HG03097 (cell line): Measurements from ENCODE around the gene SLC22A16.
"Not testable (repeated sequence)": the region's sequence is repeated elsewhere in the genome, so short reads cannot be mapped to it uniquely, and the experiment has no call there.

ENCODE experiments used
- ATAC-seq: cut with Tn5 transposase; IDR thresholded peaks from one replicate; pipeline ENCODE4 v1.9.1; 2021; ENCODE audit not compliant: unreplicated experiment, low FRiP score

Gene SLC22A16

DNA sequence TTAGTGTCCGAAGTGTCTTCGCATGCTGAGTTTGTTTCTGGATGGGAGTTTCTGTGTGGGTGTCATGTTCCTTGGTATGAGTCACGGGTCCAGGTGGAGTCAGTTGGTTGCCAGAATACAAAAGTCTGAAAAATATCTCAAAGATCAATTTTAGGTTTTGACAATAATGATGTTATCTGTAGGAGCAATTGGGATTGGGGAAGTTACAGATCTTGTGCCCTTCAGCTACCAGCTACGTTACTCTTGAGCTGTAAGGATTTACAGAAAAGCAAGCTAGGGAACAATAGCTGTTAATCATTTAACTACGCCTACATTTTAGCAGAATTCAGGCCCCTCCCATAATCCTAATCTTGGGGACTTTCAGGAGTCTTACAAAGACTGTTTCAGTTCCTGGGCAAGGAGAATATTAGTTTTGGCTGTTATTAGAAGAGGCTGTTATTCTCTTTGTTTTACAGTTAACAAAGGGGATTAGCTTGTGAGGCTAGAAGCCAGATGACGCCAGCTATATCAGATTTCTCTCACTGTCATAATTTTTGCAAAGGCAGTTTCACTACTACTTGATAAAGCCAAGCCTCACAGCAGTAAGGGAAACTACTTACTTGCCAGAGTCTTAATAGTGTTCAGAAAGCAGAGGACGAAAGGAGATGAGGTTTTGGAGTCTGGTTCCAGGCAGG, 15.4 kb upstream of the SLC22A16 start:
- ATAC-seq = no peak

DNA sequence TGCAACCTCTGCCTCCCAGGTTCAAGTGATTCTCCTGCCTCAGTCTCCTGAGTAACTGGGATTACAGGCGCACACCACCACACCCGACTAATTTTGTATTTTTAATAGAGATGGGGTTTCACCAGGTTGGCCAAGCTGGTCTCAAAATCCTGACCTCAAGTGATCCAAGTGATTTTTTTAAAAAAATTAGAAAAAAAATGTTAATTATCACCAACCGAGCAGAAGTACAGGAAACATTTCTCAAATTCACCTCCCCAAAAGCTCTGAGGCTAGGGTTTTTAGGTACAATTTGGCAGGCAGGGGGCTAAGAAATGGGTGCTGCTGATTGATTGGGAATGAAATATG, 14.9 kb upstream of the SLC22A16 start:
- no peak for ATAC-seq

DNA sequence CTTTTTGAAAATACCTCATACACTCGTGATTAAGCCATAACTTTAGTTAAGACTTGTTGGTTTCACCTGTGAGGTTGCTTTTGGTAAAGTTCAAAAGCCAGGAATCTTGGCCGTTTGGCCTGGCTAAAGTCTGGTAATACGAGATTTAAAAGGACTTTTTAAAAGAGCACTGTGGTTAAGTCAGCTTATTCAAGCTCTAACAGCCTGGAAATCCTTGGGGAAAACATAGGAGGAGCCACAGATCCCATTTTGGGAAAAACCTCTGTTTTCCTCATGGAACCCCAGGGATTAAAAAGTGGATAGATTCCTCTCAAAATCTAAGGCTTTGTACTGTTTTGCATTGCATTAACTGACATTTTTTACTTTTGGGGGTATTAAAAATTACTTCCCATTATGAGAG, 13.7 kb upstream of the SLC22A16 start:
- no peak for ATAC-seq

DNA sequence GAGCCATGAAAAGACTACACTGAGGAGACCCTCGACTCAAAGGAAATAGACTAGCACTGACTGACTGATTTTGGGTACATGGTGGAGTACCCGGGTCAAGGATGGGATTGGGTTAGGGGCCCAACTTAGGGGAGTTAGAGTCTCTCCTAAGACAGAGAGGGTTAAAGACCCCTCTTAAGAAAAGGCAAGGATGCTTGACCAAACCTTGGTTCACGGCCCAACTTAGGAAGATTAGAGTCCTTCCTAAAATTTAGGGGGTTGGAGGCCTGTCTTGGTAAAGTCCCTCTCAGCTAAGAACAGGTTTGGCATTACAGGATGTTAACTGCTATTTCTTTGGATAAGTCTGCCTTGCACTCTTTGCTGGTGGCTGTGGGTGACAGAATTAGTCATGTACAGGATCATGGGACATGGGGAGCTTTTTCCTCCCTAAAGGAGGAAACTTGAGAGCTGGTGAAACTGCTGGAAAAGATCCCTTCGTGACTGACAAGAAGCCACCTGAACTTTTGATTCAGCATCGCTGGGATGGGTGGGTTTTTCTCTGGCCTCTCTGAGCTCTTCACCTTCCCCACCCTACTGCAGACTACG, 12.3 kb upstream of the SLC22A16 start:
- no peak for ATAC-seq

DNA sequence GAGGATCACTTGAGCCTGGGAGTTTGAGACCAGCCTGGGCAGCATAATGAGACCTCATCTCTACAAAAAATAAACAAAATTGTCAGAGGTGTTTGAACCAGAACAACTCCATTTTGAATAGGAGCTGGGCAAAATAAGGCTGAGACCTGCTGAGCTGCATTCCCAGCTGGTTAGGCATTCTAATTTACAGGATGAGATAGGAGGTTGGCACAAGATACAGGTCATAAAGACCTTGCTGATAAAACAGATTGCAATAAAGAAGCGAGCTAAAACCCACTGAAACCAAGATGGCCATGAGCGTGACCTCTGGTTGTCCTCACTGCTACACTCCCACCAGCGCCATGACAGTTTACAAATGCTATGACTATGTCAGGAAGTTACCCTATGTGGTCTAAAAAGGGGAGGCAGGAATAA, 11.6 kb upstream of the SLC22A16 start:
- ATAC-seq = not testable (repeated sequence)

DNA sequence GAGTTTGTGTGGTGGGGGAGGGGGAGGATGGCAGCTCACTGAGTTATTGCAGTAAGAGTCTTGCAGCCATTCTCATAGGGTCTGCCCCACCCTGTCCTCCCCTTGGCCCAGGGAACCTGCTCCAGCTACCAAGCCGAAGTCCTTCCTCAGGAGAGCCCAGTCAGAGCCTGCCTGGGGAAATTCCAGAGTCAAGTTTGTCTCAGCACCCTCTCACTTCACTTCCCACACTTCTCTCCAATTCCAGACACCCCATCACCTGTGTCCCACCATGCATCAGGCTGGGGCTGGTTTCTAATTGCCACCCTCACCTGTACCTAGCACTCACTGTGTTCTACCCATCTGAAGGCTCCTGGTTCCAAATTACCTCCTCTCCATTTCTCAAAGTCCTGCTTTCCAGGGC, 10.3 kb upstream of the SLC22A16 start:
- ATAC-seq = no peak

DNA sequence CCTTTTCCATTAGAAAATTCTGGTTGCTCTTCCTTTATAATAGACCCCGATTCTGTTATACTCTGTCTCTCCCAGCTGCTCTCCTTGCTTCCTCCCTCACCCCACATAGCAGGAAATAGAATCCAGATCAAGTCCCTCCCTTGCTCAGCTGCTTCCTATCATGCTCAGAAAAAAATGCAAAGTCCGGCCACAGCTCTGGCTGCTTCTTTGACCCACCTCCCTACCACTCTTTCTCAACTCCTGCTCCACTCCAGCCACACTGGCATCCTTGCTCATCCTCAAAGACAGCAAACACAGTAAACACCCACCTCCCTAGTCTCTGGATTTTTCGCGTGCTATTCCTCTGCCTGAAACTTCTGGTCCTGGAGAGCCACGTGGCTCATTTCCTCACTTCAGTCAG, 9.1 kb upstream of the SLC22A16 start:
- no peak for ATAC-seq

DNA sequence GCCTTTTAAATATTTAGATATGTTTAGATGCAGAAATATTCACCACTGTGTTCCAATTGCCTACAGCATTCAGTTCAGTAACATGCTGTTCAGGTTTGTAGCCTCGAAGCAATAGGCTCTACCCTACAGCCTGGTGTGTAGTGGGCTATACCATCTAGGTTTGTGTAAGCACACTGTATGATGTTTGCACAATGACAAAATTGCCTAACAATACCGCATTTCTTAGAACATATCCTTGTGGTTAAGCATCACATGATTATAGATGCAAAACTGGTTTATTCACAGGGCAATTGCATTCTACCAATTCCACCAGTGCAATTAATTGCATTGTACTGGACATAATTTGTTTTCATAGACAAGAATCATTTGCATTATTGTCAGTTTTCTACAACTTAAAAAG, 7.9 kb upstream of the SLC22A16 start:
- ATAC-seq = no peak

DNA sequence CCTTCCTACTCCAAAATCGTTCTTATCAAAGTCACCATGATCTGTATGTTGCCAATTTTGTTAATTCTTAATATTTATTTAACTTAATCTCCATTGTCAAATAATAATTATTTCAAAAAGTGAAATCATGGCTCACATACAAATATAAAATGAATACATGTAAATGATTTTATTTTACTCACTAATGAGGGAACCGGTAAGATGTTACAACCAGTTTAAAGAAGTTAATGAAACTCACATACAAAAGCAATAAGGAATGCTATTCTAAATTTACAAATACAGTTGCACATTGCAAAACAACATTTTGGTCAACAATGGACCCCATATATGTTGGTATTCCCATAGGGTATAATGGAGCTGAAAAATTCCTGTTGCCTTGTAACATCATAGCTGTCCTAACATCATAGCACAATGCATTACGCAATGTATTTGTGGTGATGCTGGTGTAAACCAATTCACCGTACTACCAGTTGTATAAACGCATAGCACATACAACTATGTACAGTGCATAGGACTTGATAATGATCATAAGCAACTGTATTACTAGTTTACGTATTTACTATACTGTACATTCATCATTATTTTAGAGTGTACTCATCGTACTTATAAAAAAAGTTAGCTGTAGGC, 6.5 kb upstream of the SLC22A16 start:
- no peak for ATAC-seq

DNA sequence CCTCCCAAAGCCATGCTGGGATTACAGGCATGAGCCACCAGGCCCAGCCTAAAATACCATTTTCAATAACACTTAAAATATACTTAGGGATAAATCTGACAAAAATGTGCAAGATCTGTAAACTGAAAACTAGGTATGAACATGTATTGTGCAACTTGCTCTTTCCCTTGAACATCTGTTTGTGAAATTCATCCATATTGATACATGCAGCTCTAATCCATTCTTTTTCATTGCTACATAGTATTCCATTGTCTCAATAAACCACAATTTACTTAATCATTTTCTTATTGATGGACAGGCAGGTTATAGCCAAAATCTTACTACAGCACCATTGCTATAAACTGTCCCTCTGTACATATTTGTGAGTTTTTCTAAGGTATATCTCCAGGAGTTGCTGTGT, 4.7 kb upstream of the SLC22A16 start:
- ATAC-seq = no peak

DNA sequence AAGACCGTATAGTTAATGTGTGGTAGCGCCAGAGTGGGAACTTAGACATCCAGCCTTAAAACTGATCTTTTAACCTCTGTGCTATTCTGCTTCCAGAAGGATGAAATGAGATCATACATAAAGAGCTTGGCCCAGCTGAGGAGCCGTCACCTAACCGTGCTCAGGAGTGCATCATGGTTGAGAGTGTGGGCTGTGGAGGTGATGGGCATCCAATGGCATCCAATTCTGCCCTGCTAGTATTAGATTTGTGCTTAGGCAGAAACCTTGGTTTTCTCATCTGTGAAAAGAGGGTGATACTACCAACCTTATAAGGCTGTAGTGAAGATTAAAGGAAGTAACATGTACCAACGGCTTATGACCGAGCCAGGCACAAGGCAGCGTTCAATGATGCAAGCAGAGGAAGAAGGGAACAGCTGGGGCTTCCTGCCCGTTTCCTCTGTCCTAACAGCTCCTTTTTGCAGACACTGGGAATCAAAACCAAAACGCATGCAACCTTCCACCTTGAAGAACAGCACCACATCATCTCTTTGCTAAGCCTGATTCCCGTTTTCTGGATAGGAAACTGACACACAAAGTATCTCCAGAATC, 1.3 kb downstream of the SLC22A16 start:
- ATAC-seq = no peak

DNA sequence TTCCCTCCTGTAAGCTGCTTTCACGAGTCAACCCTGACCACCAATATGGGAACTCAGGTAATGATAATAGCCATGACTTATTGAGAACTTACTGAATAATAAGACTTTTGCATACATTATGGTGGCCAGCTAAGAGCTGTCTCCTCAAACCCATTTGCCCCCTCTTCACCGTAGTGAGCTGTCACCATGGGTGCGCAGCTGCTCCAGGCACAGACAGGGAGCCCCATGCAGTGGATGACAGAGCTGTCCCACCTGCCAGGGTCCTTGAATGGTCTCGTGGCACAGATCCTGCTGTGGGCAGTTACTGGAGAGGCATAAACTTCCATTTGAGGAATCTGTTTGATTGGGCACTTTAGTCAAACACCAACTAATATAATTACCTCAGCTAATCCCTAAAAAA, 1.9 kb downstream of the SLC22A16 start:
- no peak for ATAC-seq

DNA sequence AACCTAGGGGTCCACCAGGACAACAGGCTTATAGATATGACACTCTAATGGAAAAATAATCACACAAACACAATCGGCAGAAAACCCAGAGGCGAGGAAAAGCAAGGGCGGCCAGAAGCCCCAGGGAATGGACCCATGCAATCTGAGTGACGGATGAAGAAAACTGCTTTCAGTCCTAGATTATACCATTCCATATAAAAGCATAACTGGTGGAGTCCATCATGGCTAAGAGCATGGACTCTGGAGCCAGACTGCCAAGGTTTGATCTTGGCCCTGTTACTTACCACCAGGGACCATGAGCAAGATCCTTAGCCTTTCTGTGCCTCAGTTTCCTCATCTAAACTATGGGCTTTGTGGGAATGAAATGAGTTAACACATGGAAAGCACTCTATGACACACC, 3.7 kb downstream of the SLC22A16 start:
- no peak for ATAC-seq

DNA sequence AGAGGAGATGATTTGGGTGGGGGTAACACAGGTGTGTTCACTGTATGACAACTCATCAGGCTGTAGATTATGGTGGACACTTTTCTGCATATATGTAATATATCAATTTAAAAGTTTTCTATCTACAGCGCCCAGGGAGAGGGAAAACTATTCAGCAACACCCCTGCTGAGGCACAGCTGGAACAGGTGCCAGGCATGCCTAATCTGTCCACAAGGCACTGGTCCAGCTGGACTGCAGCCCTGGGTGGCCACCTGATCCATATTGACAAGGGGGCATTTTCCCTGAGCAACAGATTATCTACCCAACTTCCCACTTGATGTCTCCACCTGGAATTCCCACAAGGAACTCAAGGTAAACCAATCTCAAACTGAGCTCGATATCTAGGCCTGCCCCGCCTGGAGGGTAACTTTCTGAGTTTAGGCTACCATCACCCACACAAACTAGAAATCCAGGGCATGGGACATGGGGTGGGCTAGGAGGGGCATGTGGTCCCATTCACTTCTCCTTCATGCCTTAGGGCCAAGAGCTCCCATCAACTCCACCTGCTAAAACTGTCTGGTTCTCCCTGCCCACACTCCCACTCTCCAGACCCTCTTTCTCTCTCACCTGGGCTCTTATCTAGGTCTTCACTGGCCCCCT, 4.6 kb downstream of the SLC22A16 start:
- no peak for ATAC-seq

DNA sequence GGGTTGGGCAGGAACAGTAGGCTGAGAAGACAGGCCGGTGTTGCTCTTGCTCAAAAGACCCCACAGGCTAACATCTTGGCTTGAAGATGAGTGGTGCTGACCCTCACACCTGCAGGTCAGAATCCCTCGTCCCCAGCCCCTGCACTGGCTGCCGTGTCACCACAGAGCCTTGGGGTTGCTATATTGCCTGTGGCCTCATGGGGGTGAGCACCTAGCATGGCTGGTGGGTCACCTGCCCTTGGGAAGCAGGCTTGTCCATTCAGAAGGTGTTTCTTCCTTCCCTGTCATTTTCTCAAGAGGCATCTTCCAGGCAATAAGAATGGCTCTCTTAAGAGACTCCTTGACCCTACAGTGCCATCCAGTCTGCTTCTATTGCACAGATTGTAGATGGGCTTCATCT, 7.7 kb downstream of the SLC22A16 start:
- ATAC-seq = no peak

DNA sequence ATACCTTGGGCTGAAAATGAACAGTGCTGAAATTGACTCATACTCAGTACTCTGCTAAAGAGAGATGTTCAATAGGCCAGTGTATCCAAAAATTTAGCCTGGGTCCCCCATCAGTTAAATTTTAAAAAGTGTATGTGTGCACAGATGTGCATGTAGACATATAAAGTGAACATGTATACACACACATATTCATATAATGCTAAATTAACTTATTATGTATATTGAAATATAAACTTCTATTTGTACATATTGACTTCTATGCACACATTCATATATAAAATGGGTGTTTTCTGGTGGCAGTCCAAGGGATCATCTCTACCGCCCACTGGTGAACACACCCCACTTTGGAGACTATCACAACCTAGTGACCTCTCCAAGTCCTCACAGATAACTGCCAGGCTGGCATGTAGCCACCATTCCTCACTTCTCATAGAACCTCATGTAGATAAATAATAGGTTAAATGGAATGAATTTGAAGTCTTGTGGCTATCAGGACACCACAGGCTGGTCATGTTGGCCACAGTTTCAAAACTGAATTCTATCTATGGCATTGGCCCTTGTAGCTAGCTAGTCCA, 8.8 kb downstream of the SLC22A16 start:
- ATAC-seq = no peak

DNA sequence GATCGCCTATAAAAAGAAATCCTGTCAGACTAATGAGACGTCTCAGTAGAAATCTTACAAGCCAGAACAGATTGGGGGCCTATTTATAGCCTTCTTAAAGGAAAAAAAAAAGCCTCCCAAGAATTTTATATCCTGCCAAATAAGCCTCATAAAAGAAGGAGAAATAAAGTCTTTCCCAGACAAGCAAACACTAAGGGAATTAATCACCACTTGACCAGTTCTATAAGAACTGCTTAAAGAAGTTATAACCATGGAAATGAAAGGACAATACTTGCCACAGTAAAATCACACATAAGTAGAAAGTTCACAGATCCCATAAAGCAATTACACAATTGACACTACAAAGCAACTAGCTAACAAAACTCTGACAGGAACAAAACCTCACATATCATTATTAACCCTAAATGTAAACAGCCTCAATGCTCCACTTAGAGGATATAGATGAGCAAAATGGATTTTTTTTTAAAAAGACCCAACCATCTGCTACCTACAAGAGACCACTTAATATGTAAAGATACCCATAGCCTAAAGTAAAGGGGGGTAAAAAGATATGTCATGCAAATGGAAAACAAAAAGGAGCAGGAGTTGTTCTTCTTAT, 13.4 kb downstream of the SLC22A16 start:
- no peak for ATAC-seq

DNA sequence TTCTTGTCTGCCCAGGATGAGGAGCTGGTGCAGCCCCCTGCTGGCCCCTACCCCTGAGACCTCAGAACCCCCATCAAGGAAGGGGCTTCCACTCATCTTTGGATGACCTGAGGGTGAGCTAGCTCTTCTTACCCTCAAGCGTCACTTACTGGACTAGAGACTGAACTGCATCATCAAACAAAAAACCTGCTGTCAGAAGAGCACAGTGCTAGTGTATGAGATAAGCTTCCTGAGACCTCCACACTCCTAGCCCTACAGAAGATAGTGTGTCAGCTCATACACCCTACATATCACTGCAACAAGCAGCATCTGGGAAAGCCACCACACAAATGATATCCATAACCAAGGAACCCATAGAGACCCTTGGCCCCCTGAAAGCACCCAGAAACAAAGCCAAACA, 15.0 kb downstream of the SLC22A16 start:
- no peak for ATAC-seq

DNA sequence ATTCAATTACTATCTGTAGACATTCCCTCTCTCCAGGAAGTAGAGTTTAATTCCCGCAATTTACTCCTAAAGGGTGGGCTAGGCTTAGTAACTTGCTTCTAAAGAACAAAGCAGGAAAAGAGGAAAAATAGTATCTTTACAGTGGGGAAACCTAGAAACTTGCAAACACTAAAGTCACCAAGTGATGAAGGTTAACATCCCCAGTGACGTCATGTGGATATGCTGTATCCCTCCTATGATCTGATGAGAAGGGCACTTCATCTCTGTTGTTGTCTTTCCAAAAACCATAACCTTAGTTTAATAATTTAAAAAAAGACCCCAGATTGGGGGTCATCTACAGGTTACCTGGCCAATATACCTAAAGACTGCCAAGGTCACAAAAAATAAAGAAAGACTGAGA, 17.3 kb downstream of the SLC22A16 start:
- ATAC-seq = no peak

DNA sequence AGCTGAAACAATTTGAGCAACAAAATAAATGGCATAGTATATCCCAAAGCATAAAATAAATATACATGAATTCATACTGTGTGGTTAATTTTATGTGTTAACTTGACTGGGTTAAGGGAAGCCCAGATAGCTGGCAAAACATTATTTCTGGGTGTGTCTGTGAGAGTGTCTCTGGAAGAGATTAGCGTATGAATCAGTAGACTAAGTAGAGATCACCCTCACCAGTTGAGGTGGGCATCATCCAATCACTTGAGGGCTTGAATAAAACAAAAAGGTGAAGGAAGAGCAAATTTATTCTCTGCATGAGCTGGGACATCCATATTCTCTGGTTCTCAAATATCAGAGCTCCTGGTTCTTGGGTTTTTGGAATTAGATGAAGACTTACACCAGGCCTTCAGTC, 17.9 kb downstream of the SLC22A16 start:
- no peak for ATAC-seq
